Measurements from ENCODE around the gene VPS13D.
"Not testable (repeated sequence)": the region's sequence is repeated elsewhere in the genome, so short reads cannot be mapped to it uniquely, and the experiment has no call there.

VPS13D gene

DNA sequence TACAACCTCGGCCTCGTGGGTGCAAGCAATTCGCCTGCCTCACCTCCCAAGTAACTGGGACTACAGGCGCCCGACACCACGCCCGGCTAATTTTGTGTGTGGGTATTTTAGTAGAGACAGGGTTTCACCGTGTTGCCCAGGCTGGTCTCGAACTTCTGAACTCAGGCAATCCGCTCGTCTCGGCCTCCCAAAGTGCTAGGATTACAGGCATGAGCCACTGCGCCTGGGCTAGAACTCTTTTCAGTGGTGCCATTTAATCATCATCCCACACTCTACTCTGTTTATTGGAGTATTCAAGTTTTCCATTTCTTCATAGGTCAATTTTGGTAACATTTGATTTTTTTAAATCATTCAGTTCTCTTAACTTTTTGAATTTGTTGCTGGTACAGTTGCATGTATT is 286.9 kb downstream of the VPS13D start:
- no peak for TF ChIP-seq POLR2A (IDR thresholded peaks at IDR 0.05; ENCODE audit: low read length)
- no peak for TF ChIP-seq GATA1 (IDR thresholded peaks at IDR 0.05; ENCODE audit: low read depth, low read length)
- DNase-seq, result no peak

DNA sequence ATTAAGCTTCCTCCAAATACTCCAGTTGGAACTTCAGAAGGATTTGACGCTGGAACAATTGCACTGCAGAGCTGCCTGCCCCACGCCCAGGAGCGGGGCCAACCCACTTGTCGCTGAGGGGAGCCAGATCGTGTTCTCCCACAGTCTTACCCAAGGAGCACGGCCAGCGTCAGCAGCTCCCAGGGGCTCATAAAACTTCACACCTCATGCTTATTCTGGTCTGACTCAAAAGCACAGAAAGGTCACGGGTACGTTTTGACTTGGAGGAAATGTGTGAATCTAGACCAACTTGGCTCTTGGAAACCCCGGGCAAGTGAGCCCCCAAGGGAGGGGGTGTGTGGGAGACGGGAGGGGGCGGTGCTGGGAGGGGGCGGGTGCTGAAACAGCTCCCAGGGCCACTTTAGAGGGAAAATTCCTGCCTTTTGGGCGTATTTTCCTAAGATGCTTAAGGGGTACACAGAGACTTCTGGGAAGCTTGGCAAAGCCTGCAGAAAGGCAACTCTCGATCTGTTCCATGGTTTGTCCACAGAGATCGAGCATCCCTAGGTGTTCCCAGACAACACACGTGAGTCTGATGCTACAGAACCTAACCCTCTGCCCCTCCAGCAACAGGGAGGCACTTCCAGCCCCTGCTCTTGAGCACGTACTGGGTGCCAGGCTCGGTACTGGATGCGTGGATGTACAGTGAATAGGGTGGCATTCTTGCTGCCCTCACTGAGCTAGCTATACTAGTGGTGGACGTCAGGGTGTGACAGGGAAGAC is 289.3 kb downstream of the VPS13D start:
- TF ChIP-seq POLR2A (IDR thresholded peaks at IDR 0.05; ENCODE audit: low read length), result no peak
- no peak for TF ChIP-seq GATA1 (IDR thresholded peaks at IDR 0.05; ENCODE audit: low read depth, low read length)
- no peak for DNase-seq

DNA sequence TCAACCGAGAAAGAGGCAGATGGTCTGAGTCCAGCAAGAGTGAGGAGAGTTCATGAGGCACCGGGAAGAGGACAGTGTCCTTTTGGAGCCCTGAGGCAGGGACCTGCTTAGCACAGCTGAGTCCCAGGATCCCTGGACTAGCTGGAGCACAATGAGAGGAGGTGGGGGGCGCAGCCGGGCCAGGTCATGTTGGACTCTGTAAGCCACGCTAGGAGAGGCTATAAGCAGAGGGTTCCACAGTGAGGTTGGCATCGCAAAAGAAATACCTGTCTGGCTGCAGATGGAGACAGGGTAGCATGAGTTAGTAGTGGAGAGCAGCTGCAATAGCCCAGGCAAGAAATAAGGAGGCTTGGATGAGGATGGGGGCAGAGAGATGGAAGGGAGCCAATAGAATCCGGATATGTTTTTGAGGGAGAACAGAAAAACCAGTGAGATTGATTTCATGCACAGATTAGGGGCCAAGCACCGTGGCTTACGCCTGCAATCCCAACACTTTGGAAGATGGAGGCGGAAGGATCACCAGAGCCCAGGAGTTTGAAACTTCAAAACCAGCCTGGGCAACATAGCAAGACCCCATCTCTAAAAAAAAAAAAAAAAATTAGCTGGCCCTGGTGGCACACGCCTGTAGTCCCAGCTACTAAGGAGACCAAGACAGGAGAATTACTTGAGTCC is 290.0 kb downstream of the VPS13D start:
- no peak for DNase-seq

GRCh38 chr1:12521096-12521495 is 291.3 kb downstream of the VPS13D start:
- no peak for DNase-seq
- no peak for TF ChIP-seq POLR2A (IDR thresholded peaks at IDR 0.05; ENCODE audit: low read length)
- no peak for TF ChIP-seq GATA1 (IDR thresholded peaks at IDR 0.05; ENCODE audit: low read depth, low read length)

More for the DNA sequence above, 290.0 kb downstream of the VPS13D start:
- no peak for TF ChIP-seq POLR2A (IDR thresholded peaks at IDR 0.05; ENCODE audit: low read length)

DNA sequence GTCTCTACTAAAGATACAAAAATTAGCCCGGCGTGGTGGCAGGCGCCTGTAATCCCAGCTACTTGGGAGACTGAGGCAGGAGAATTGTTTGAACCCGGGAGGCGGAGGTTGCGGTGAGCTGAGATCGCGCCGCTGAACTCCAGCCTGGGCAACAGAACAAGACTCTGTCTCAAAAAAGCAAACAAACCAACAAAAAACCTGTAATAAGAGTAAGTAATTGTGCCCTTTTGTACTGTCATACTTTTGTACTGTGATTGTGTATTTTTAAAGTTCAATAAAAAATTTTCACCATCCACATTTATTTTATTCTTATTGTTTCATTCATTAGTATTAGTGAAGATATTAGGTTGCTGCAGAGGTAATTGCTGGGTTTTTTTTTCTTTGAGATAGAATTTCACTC is 292.9 kb downstream of the VPS13D start:
- not testable (repeated sequence) for DNase-seq

GRCh38 chr1:12524266-12524665 is 294.4 kb downstream of the VPS13D start:
- no peak for TF ChIP-seq GATA1 (IDR thresholded peaks at IDR 0.05; ENCODE audit: low read depth, low read length)
- TF ChIP-seq POLR2A (IDR thresholded peaks at IDR 0.05; ENCODE audit: low read length), result no peak

DNA sequence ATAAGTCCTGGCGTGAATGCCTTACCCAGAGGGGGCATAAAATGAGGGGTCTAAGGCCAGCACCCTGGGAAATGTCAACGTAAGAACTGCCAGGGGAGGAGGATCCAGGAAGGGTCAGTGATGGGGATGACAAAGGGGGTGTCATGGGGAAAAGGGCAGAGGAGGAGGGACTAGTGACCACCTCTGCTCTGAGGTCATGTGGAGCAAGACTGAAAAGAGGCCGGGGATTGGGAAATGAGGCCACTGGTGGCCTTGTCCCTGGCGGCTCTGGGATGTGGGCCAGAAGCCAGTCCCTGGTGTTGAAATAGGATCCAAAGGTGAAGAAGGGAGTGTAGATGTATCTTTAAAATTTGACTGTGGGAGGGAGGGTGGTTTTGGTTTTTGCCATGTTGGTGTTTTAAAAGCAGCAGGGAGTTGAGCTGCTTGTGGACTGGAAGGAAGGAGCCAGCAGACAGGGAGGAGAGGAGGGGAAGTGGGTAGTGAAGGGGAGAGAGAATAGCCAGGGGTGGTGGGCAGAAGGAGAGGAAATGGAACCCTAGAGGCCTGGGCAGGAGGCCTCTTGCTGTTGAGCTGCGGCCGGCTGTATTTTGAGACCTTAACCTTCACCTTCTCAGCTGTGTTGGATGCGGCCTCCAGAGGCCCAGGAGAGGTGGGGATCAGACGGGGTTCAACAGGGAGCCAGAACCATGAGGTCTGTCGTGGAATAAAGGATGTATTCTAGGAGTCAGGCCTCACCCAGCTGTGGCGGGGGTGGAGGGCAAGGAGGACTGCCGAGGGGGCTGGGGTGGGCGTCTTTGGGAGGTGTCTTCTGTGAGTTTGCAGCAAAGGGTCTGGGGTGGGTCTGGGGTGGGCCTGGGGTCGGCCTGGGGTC is 295.7 kb downstream of the VPS13D start:
- TF ChIP-seq GATA1 (IDR thresholded peaks at IDR 0.05; ENCODE audit: low read depth, low read length), result no peak
- no peak for TF ChIP-seq POLR2A (IDR thresholded peaks at IDR 0.05; ENCODE audit: low read length)
- no peak for DNase-seq

More at GRCh38 chr1:12524266-12524665, 294.4 kb downstream of the VPS13D start:
- no peak for DNase-seq

- no peak for TF ChIP-seq GATA1 (IDR thresholded peaks at IDR 0.05; ENCODE audit: low read depth, low read length)
- TF ChIP-seq POLR2A (IDR thresholded peaks at IDR 0.05; ENCODE audit: low read length), result no peak
- no peak for DNase-seq
Observed at GRCh38 chr1:12527564-12527963, 297.7 kb downstream of the VPS13D start.

DNA sequence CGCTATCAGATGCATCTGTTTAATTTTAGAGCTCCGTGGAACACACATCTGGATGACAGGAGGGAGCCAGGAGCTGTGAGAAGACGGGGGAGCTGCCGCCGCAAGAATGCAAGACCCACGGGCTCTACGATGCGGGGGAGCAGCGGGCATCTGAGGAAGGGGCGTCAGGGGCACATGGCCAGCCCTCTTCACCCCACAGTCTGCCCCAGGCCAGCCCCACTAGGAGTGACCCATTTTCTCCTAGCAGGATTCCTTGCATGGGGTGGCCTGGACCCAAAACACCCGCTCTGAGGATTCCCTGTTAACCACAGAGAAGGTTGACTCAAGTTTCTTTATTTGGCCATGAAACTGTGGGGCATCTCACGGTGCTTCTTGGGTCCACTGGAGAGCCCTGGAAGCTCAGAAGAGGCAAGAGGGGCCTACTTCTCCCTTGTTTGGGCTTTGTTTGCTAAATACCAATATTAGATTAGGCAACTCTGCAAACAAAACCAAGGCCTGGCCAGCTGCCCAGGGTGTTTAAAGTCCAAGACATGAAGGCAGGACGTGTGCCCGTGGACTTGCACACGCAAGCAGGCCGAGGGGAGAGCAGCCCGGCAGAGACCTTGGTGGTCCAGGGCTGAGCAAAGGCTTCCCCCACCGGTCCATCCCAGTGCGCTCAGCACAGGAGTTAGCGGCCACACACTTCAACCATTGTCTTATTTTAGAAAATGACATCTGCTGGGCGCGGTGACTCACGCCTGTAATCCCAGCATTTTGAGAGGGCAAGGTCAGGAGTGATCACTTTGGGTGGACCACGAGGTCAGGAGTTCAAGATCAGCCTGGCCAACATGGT is 298.4 kb downstream of the VPS13D start:
- DNase-seq, result no peak
- no peak for TF ChIP-seq POLR2A (IDR thresholded peaks at IDR 0.05; ENCODE audit: low read length)
- no peak for TF ChIP-seq GATA1 (IDR thresholded peaks at IDR 0.05; ENCODE audit: low read depth, low read length)

DNA sequence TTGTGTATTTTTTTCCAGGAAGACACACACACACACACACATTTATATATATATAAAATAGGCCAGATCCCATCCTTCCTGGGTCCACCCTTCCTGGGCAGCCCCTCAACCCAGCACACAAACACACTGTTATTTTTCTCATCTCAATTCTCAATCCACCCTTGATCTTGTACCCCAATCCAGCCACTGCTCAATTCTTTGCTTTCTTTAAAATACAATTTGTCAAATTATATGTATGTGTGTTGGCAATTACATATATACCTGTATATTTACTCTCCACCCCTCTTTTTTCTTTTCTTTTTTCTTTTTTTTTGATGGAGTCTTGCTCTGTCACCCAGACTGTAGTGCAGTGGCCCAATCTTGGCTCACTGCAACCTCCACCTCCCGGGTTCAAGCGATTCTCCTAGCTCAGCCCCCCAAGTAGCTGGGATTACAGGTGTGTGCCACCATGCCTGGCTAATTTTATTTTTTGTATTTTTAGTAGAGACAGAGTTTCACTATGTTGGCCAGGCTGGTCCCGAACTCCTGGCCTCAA is 299.9 kb downstream of the VPS13D start:
- TF ChIP-seq GATA1 (IDR thresholded peaks at IDR 0.05; ENCODE audit: low read depth, low read length) (no peak), POLR2A (IDR thresholded peaks at IDR 0.05; ENCODE audit: low read length) (peak; percentile 12)
- DNase-seq, result no peak

- TF ChIP-seq POLR2A (IDR thresholded peaks at IDR 0.05; ENCODE audit: low read length), result no peak
- TF ChIP-seq GATA1 (IDR thresholded peaks at IDR 0.05; ENCODE audit: low read depth, low read length), result no peak
- no peak for DNase-seq
Observed at GRCh38 chr1:12530462-12531178, 300.8 kb downstream of the VPS13D start.

GRCh38 chr1:12531179-12531499 is 301.3 kb downstream of the VPS13D start:
- DNase-seq, result no peak
- no peak for TF ChIP-seq GATA1 (IDR thresholded peaks at IDR 0.05; ENCODE audit: low read depth, low read length)
- no peak for TF ChIP-seq POLR2A (IDR thresholded peaks at IDR 0.05; ENCODE audit: low read length)

Measured in erythroblast (primary cell).